Measurements from ENCODE around the gene NFKBIE. TPM values are rescaled to one million over a fixed set of nuclear protein-coding genes. Genes with fewer than 3 reads are reported as not detected.

NFKBIE gene
- total and polyA plus RNA-seq, 2 donors (not counting 1 experiment from before 2014, with no cell fraction given) = 46.5 to 90.0 TPM

DNA sequence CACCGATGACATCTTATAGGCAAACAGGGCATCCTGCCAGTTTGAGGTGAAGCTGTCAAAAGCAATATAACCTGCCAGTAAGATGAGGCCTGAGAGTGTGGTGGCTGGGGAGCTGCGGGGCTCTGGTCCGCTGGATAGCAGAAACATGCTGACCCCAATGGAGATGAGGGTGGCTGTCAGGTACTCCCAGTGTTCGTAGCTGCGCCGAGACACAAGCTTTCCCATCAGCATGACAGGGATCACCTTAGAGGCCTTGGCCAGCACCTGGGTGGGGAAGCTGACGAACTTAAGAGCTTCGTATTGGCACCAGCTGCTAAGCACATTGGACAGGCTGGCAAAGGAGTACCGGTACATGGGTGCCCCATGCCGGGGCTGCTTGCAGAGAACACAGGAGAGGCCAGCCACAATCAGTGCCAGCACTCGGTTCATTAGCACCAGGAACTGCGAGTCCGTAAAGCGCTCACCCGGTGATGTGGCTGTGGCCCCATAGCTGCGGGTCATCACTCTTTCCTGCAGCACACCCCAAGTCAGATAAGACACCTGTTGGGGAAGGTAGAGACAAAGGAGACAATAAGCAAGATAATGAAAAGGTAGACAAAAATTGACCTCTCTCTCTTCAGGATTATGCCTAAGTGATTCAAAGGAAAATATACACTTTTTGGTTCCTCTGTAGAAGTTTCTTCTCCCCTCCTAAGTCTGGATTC is 10.1 kb downstream of the NFKBIE start:
- Histone ChIP-seq H3K27ac (ENCODE audit: low read length in 2 of 2) (peak overlapping the region in 1 of 2 donors; percentile 98), H3K9ac (ENCODE audit: low read length) (no peak overlapping the region), H3K36me3 (replicated peaks in 1 of 2; ENCODE audit: control extremely low read depth in 1 of 2, control insufficient read depth in 1 of 2, extremely low read depth in 1 of 2, insufficient read depth in 2 of 2, low read length in 1 of 2) (peaks cover 9 to 75% of the 10 kb centered on the region in 2 experiments), H3K9me3 (ENCODE audit: control extremely low read depth in 1 of 3, control insufficient read depth in 2 of 3, insufficient read depth in 1 of 3, low read length in 2 of 3) (no peaks in the 10 kb centered on the region), H3K4me1 (ENCODE audit: control insufficient read depth in 2 of 2, insufficient read depth in 2 of 2, low read length in 2 of 2) (peaks cover 38 to 61% of the 10 kb centered on the region in 2 donors), H3K27me3 (replicated peaks in 1 of 4; ENCODE audit: control extremely low read depth in 1 of 4, control insufficient read depth in 3 of 4, insufficient read depth in 4 of 4, low read length in 3 of 4) (no peaks in the 10 kb centered on the region), H3K79me2 (ENCODE audit: control insufficient read depth, insufficient read depth, low read length) (peaks cover 13% of the 10 kb centered on the region), H4K20me1 (ENCODE audit: control insufficient read depth, insufficient read depth, low read length, poor library complexity, severe bottlenecking) (peaks cover 54% of the 10 kb centered on the region), H2AFZ (ENCODE audit: insufficient read depth, low read depth, low read length, poor library complexity, severe bottlenecking) (no peak overlapping the region), H3K4me3 (ENCODE audit: control extremely low read depth in 1 of 5, extremely low read depth in 1 of 5, insufficient read depth in 1 of 5, low read depth in 2 of 5, low read length in 4 of 5) (no peak overlapping the region), H3K4me2 (replicated peaks; ENCODE audit: low read depth, low read length, poor library complexity, severe bottlenecking) (peak overlapping the region; percentile 97)
- Mint-ChIP-seq H3K27ac (peak overlapping the region; percentile 94), H3K9me3 (ENCODE audit: insufficient read depth) (no peaks in the 10 kb centered on the region), H3K27me3 (no peaks in the 10 kb centered on the region), H3K4me3 (peak overlapping the region; percentile 87), H3K4me1 (peaks cover 78% of the 10 kb centered on the region)
- WGBS (ENCODE audit: insufficient coverage) = 84% methylated on average over 14 of the region's 16 CpGs
- ATAC-seq (ENCODE audit: low read depth) (no peak), DNase-seq (no peak)
- no peak for TF ChIP-seq EZH2 (IDR thresholded peaks at IDR 0.05; ENCODE audit: borderline replicate concordance, insufficient read depth, low read depth, low read length, poor library complexity, severe bottlenecking)
- POLR2A ChIA-PET = interaction anchor here (1.6 to 4.3 kb wide), 3 partner anchors 9 to 17 kb away, joined by 5 to 87 read pairs (median 13); partner anchors contain the start of gene HSP90AB1
- CTCF ChIA-PET = interaction anchor here (1.0 to 5.0 kb wide), 8 partner anchors 10 to 157 kb away, joined by 3 to 68 read pairs (median 7); partner anchors contain the start of genes HSP90AB1, NFKBIE and SLC29A1
- intact Hi-C loops (cut with micrococcal nuclease) = loop anchor here (5.0 kb wide), 1 partner anchor 628 kb away; the partner anchor contains the start of gene GTPBP2

DNA sequence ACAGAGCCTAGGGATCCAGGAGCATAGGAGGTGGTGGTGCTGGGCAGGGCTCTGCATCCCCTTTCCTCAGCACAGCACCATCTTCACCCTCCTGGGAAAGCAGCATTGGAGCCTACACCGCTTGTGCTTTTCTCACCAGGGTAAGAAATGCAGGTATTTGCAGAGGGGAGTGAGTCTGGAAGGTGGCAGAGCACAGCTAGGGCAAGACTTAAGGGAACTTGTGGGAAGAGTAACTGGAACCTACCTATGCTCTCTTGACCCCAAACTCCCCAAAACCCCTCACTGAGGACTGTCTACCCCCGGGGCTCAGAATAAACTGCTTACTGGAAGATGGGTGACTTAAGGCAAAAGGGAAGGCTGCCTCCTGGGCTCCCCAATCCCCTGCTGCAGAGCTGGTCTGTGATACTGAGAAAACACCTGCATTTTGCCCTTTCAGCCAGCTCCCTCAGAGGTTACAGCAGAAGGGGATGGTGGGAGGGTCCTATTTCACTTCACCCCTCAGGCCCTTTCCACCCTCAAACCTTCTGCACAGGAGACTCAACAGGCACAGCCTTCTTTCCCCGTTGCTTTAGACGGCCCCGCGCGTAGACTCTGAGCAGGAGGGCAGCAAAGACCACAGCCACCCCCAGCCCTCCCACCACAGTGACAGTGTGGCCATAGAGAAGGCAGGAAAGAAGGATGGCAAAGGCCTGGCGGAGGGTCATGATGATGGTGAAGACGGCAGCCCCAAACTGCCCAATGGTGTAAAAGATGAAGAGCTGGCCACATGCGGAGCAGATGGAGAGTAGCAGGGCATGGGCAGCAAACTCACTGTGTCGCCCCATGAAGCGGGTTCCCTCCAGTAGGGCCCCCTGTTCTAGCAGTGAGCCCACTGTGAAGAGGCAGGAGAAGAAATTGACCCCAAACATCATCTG is 10.9 kb downstream of the NFKBIE start:
- POLR2A ChIA-PET = interaction anchor here (0.6 to 4.3 kb wide), 3 partner anchors 8 to 74 kb away, joined by 3 to 87 read pairs (median 13); partner anchors contain the start of gene HSP90AB1
- Histone ChIP-seq H3K9me3 (ENCODE audit: control extremely low read depth in 1 of 3, control insufficient read depth in 2 of 3, insufficient read depth in 1 of 3, low read length in 2 of 3) (no peaks in the 10 kb centered on the region), H3K4me3 (ENCODE audit: control extremely low read depth in 1 of 5, extremely low read depth in 1 of 5, insufficient read depth in 1 of 5, low read depth in 2 of 5, low read length in 4 of 5) (no peak overlapping the region), H3K4me2 (replicated peaks; ENCODE audit: low read depth, low read length, poor library complexity, severe bottlenecking) (no peak overlapping the region), H3K36me3 (replicated peaks in 1 of 2; ENCODE audit: control extremely low read depth in 1 of 2, control insufficient read depth in 1 of 2, extremely low read depth in 1 of 2, insufficient read depth in 2 of 2, low read length in 1 of 2) (peaks cover 8 to 75% of the 10 kb centered on the region in 2 experiments), H2AFZ (ENCODE audit: insufficient read depth, low read depth, low read length, poor library complexity, severe bottlenecking) (no peak overlapping the region), H3K4me1 (ENCODE audit: control insufficient read depth in 2 of 2, insufficient read depth in 2 of 2, low read length in 2 of 2) (peaks cover 30 to 57% of the 10 kb centered on the region in 2 donors), H4K20me1 (ENCODE audit: control insufficient read depth, insufficient read depth, low read length, poor library complexity, severe bottlenecking) (peaks cover 62% of the 10 kb centered on the region), H3K27ac (ENCODE audit: low read length in 2 of 2) (no peak overlapping the region), H3K9ac (ENCODE audit: low read length) (no peak overlapping the region), H3K27me3 (replicated peaks in 1 of 4; ENCODE audit: control extremely low read depth in 1 of 4, control insufficient read depth in 3 of 4, insufficient read depth in 4 of 4, low read length in 3 of 4) (no peaks in the 10 kb centered on the region), H3K79me2 (ENCODE audit: control insufficient read depth, insufficient read depth, low read length) (peaks cover 14% of the 10 kb centered on the region)
- WGBS (ENCODE audit: insufficient coverage) = 92% methylated on average over 4 of the region's 12 CpGs
- Mint-ChIP-seq H3K27me3 (no peaks in the 10 kb centered on the region), H3K27ac (peak overlapping the region; percentile 94), H3K4me1 (peaks cover 78% of the 10 kb centered on the region), H3K9me3 (ENCODE audit: insufficient read depth) (no peaks in the 10 kb centered on the region), H3K4me3 (peak overlapping the region; percentile 87)
- TF ChIP-seq, protein P1, sequence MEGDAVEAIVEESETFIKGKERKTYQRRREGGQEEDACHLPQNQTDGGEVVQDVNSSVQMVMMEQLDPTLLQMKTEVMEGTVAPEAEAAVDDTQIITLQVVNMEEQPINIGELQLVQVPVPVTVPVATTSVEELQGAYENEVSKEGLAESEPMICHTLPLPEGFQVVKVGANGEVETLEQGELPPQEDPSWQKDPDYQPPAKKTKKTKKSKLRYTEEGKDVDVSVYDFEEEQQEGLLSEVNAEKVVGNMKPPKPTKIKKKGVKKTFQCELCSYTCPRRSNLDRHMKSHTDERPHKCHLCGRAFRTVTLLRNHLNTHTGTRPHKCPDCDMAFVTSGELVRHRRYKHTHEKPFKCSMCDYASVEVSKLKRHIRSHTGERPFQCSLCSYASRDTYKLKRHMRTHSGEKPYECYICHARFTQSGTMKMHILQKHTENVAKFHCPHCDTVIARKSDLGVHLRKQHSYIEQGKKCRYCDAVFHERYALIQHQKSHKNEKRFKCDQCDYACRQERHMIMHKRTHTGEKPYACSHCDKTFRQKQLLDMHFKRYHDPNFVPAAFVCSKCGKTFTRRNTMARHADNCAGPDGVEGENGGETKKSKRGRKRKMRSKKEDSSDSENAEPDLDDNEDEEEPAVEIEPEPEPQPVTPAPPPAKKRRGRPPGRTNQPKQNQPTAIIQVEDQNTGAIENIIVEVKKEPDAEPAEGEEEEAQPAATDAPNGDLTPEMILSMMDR (IDR thresholded peaks at IDR 0.05) = no peak
- TF ChIP-seq EZH2 (IDR thresholded peaks at IDR 0.05; ENCODE audit: borderline replicate concordance, insufficient read depth, low read depth, low read length, poor library complexity, severe bottlenecking) = no peak
- peak; percentile 36 for DNase-seq
- intact Hi-C loops (cut with micrococcal nuclease) = loop anchor here (5.0 kb wide), 1 partner anchor 627 kb away; the partner anchor contains the start of gene GTPBP2
- no peak for ATAC-seq (ENCODE audit: low read depth)
- CTCF ChIA-PET = interaction anchor here (0.9 to 5.0 kb wide), 11 partner anchors 8 to 157 kb away, joined by 3 to 68 read pairs (median 6); partner anchors contain the start of genes HSP90AB1, NFKBIE and SLC29A1
